K562 (cell line): ENCODE data around the gene PLPP7. TPM values are rescaled to one million over a fixed set of nuclear protein-coding genes. Genes with fewer than 3 reads are reported as not detected.

Experiments used
- ATAC-seq: fragments of 200-7000 bp; cut with Tn5 transposase; 3 replicates; pipeline ENCODE4 v1.9.1; 2020; ENCODE audit warnings: moderate library complexity
- BruUV-seq: library from RNA; stranded (reverse); fragments of 400-500 nt; replicated peaks from 2 replicates; lab custom pipeline; 2021; lab: Mats Ljungman, UMichigan
- CTCF ChIA-PET: fragments of 300-600 bp; formaldehyde crosslinking; extraction: SDS; loops from one replicate; lab custom pipeline; 2021; ENCODE audit warnings: low intra/inter-chr PET ratio; lab: Yijun Ruan, JAX
- POLR2A ChIA-PET: fragments of 300-600, 350-650 bp; sonication (Branson Sonifier 250); formaldehyde crosslinking; extraction: SDS; loops from one replicate; lab custom pipeline; 2021; ENCODE audit warnings: antibody characterized with exemption, inconsistent platforms; lab: Yijun Ruan, JAX
- DNase-seq, 4 experiments: peaks; one replicate each; pipeline versions ENCODE4 v3.0.0 to v3.0.0-alpha.2; 2011 to 2018; ENCODE audit warnings: low spot score in 3 of 4, mixed read lengths in 3 of 4; ENCODE audit errors: extremely low read depth in 1 of 4
- FAIRE-seq: peaks from 2 replicates; lab custom pipeline; 2011; peaks lifted over from hg19 to GRCh38; lab: Jason Lieb, UNC
- H2AFZ ChIP-seq: 2 replicates; pipeline ENCODE4 v1.6.0; 2011; ENCODE audit warnings: low read depth, low read length, control low read depth, inconsistent platforms
- H3K27ac ChIP-seq: fragments of 200-600 bp; 3 replicates; pipeline ENCODE4 v1.8.0; 2011; ENCODE audit warnings: low read depth, mild to moderate bottlenecking, control low read depth, inconsistent platforms, low read length, moderate library complexity, mixed read lengths; ENCODE audit errors: extremely low read depth
- H3K27me3 ChIP-seq, 2 experiments: fragments of 300-600 bp in 1 of 2; 2 replicates in 1 of 2; 3 replicates in 1 of 2; pipeline versions ENCODE4 v1.6.0 to v1.8.0; 2011; ENCODE audit warnings: inconsistent platforms in 2 of 2, low read length in 2 of 2, mild to moderate bottlenecking in 1 of 2, mixed read lengths in 1 of 2, moderate library complexity in 1 of 2; ENCODE audit not compliant: control insufficient read depth in 2 of 2, insufficient read depth in 2 of 2
- H3K36me3 ChIP-seq: fragments of 300-600 bp; 3 replicates; pipeline ENCODE4 v1.8.0; 2011; ENCODE audit warnings: mild to moderate bottlenecking, low read length, inconsistent platforms; ENCODE audit not compliant: control insufficient read depth, insufficient read depth
- H3K4me1 ChIP-seq, 2 experiments: fragments of 200-600 bp in 1 of 2; replicated peaks in 1 of 2; 2 replicates in 1 of 2; 3 replicates in 1 of 2; pipeline versions ENCODE4 v1.5.1 to v1.8.0; 2011; ENCODE audit warnings: inconsistent platforms in 2 of 2, low read length in 2 of 2, mild to moderate bottlenecking in 1 of 2, mixed read lengths in 1 of 2, moderate library complexity in 1 of 2; ENCODE audit not compliant: control insufficient read depth in 2 of 2, insufficient read depth in 2 of 2
- H3K4me2 ChIP-seq: 2 replicates; pipeline ENCODE4 v1.6.1; 2011; ENCODE audit warnings: low read length, control low read depth, inconsistent platforms, mixed read lengths; ENCODE audit not compliant: insufficient read depth
- H3K4me3 ChIP-seq: fragments of 200-600 bp; sonication (generic), shearing (Covaris generic); 2 replicates; pipeline ENCODE4 v1.5.1; 2016; ENCODE audit warnings: control low read depth, inconsistent platforms
- H3K79me2 ChIP-seq: fragments of 200-600 bp; 3 replicates; pipeline ENCODE4 v1.8.0; 2011; ENCODE audit warnings: low read length, inconsistent platforms; ENCODE audit not compliant: control insufficient read depth, insufficient read depth
- H3K9ac ChIP-seq, 2 experiments: 2 replicates each; pipeline versions ENCODE4 v1.6.0 to v1.6.1; 2011; ENCODE audit warnings: low read depth in 2 of 2, low read length in 2 of 2, control low read depth in 1 of 2, inconsistent platforms in 1 of 2, mild to moderate bottlenecking in 1 of 2, mixed read lengths in 1 of 2; ENCODE audit not compliant: insufficient read depth in 1 of 2
- H3K9me1 ChIP-seq: one replicate; pipeline ENCODE4 v1.6.0; 2011; ENCODE audit warnings: inconsistent platforms, mild to moderate bottlenecking, low read length, moderate library complexity; ENCODE audit not compliant: control insufficient read depth, insufficient read depth
- H3K9me3 ChIP-seq: replicated peaks from 2 replicates; pipeline ENCODE4 v1.5.1; 2011; ENCODE audit warnings: low read depth, low read length, inconsistent platforms; ENCODE audit not compliant: control insufficient read depth, insufficient read depth
- H4K20me1 ChIP-seq: replicated peaks from 2 replicates; pipeline ENCODE4 v1.6.1; 2011; ENCODE audit warnings: low read length, inconsistent platforms, mixed read lengths; ENCODE audit not compliant: control insufficient read depth, insufficient read depth
- ARNT ChIP-seq, 2 experiments: fragments of 450-650 bp; IDR thresholded peaks; 2 replicates each; pipeline ENCODE4 v1.6.1; 2016; ENCODE audit warnings: mild to moderate bottlenecking in 1 of 2
- DACH1 ChIP-seq: fragments of 450-650 bp; IDR thresholded peaks from 2 replicates; pipeline ENCODE4 v1.6.1; 2018; ENCODE audit not compliant: partially characterized antibody
- HDGF ChIP-seq: fragments of 450-650 bp; IDR thresholded peaks from 2 replicates; pipeline ENCODE4 v1.6.1; 2016
- HIVEP1 ChIP-seq: fragments of 250-450 bp; sonication (Bioruptor Pico); IDR thresholded peaks from 2 replicates; pipeline ENCODE4 v1.4.0; 2020; ENCODE audit warnings: mild to moderate bottlenecking
- L3MBTL2 ChIP-seq: fragments of 450-650 bp; IDR thresholded peaks from 2 replicates; pipeline ENCODE4 v1.6.1; 2016; ENCODE audit warnings: mild to moderate bottlenecking, moderate library complexity
- NBN ChIP-seq: fragments of 450-650 bp; IDR thresholded peaks from 2 replicates; pipeline ENCODE4 v1.6.1; 2016; ENCODE audit warnings: low read depth, mild to moderate bottlenecking
- NCOR1 ChIP-seq: fragments of 450-650 bp; IDR thresholded peaks from 2 replicates; pipeline ENCODE4 v1.6.1; 2016; ENCODE audit warnings: mild to moderate bottlenecking, moderate library complexity
- NR2C2 ChIP-seq, 2 experiments: fragments of 200-800 bp in 1 of 2; sonication (Bioruptor generic) in 1 of 2; sonication (generic) in 1 of 2; formaldehyde crosslinking in 1 of 2; IDR thresholded peaks; 2 replicates each; pipeline versions ENCODE4 v1.6.1 to v1.8.0; 2016 to 2022; ENCODE audit warnings: mild to moderate bottlenecking in 1 of 2, missing compliant biosample characterization in 1 of 2, missing genetic modification characterization in 1 of 2, missing genetic modification reagents in 1 of 2
- PHF8 ChIP-seq: fragments of 200-600 bp; sonication (generic); IDR thresholded peaks from 2 replicates; pipeline ENCODE4 v1.6.1; 2012; ENCODE audit warnings: mixed run types, mild to moderate bottlenecking, inconsistent platforms, low read length, moderate library complexity, borderline replicate concordance
- RFX7 ChIP-seq: fragments of 250-450 bp; sonication (Bioruptor Pico); IDR thresholded peaks from 2 replicates; pipeline ENCODE4 v1.5.1; 2021; ENCODE audit warnings: mild to moderate bottlenecking
- SNRNP70 ChIP-seq: fragments of 200-400 bp; formaldehyde crosslinking; optimal IDR thresholded peaks from 2 replicates; pipeline ENCODE3; 2017; ENCODE audit warnings: low read depth, low read length
- SP1 ChIP-seq: sonication (generic); formaldehyde crosslinking; IDR thresholded peaks from 2 replicates; pipeline ENCODE4 v1.8.1; 2022; ENCODE audit warnings: mild to moderate bottlenecking, missing genetic modification reagents
- SRSF1 ChIP-seq: fragments of 200-400 bp; formaldehyde crosslinking; IDR thresholded peaks from 2 replicates; pipeline ENCODE4 v1.6.1; 2017; ENCODE audit warnings: mild to moderate bottlenecking, low read depth, low read length, moderate library complexity
- TCF7L2 ChIP-seq: fragments of 150-350 bp; IDR thresholded peaks from 2 replicates; pipeline ENCODE4 v1.6.1; 2016; ENCODE audit warnings: low read depth, mild to moderate bottlenecking, low read length, moderate library complexity
- ZFX ChIP-seq: sonication (generic); formaldehyde crosslinking; IDR thresholded peaks from 2 replicates; pipeline ENCODE4 v1.8.0; 2022; ENCODE audit warnings: mild to moderate bottlenecking, missing genetic modification reagents, moderate library complexity
- ZNF785 ChIP-seq: fragments of 250-450 bp; sonication (Bioruptor Pico); IDR thresholded peaks from 2 replicates; pipeline ENCODE4 v1.4.0; 2020; ENCODE audit warnings: mild to moderate bottlenecking
- WGBS: fragments of 100-300 bp; shearing (Covaris generic); methylation state at CpG from one replicate; pipeline ENCODE4 v1.1.6; 2016; ENCODE audit warnings: low coverage, mixed read lengths; ENCODE audit not compliant: insufficient coverage; ENCODE audit errors: missing lambda C conversion rate; 5-methylcytosine and 5-hydroxymethylcytosine counted together
- in situ Hi-C: fragments of 300-500 bp; cut with MboI; formaldehyde crosslinking; loops from 4 replicates; pipeline ENCODE4 v1.15.0; 2018; ENCODE audit warnings: inconsistent platforms, mixed read lengths
- intact Hi-C: fragments of 100-400 bp; cut with micrococcal nuclease; formaldehyde crosslinking; loops from 2 replicates; pipeline ENCODE4 v1.14.2; 2022
- polyA plus RNA-seq, 8 experiments: library from polyadenylated mRNA; depleted of rRNA in 4 of 8; stranded (reverse) in 5 of 8; unstranded in 3 of 8; fragments of >200 nt; fragmentation: Nextera tagmentation in 2 of 8; fragmentation: Illumina TruSeq in 1 of 8; extraction: Ambion mirVana in 2 of 8; extraction: Trizol in 1 of 8; gene quantifications; 2 replicates each; pipeline versions ENCODE4 v1.2.1 to v1.2.3, GENCODE V29; 2011 to 2014; ENCODE audit warnings: inconsistent platforms in 1 of 8, missing spikeins in 1 of 8
- total RNA-seq, 7 experiments: library from RNA; depleted of rRNA in 6 of 7; stranded (reverse); fragments of >200 nt in 6 of 7; fragmentation: Illumina TruSeq in 2 of 7; extraction: Trizol in 2 of 7; gene quantifications; 2 replicates each; pipeline versions ENCODE4 v1.2.1 to v1.2.3, GENCODE V29; 2011 to 2021; ENCODE audit warnings: low replicate concordance in 1 of 7
- TF ChIP-seq, protein P1 (sequence below): fragments of 250-450 bp; sonication (Bioruptor Pico); IDR thresholded peaks from 2 replicates; pipeline ENCODE4 v1.4.0; 2020; ENCODE audit warnings: borderline replicate concordance
- TF ChIP-seq, protein P2 (sequence below): IDR thresholded peaks from 3 replicates; pipeline ENCODE4 v1.6.1; 2011; ENCODE audit warnings: borderline replicate concordance, mild to moderate bottlenecking, moderate library complexity; ENCODE audit not compliant: insufficient read length; ENCODE audit errors: extremely low read depth

The PLPP7 gene
- total and polyA plus RNA-seq, 9 of the 15 experiments (the other 6 are each of a cell fraction or from before 2014, with no cell fraction given) = 0.09 to 0.93 (median 0.18) TPM; not detected in 4

DNA sequence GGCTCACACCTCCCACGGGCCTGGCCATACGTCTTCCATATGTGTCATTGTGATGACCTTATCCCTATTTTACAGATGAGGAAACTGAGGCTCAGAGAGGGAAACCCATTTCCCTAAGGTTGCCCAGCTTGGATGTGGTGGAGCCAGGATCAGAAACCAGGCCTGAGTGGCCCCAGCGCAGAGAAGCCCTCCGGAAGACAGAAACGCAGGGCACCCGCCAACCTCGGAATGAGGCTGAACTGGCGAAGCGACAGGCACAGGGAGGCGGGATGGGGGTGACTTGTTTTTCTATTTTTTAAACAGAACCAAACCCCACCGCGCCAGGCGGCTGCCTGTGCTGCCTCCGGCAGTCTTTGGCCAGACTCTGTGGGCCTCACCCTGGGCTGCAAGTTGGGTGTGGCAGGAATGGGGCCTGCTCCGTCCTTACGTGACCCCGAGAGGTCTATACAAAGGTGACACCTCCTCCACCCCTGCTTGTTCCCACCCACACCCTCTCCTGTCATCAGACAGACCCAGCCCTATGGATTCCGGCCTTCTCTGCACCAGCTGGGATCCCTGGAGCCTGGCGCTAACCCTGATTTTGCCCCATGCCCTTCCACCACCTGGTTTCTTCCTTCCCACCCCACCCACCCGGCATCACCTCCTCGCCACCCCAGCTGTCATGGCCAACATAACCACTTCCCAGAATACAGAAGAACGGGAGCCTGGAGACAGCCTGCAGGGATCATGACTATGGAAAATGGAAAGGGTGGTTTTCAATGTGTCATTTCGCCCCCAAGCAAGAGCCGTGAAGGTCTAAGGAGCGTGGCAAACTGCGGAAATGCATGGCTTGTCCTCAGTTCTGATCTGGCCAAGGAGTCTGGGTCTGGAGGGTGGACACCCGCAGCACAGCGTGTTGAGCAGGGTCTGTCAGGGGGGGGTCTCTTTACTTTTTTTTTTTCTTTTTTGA, 23.6 kb downstream of the PLPP7 start:
- Histone ChIP-seq H3K4me2 (peak overlapping the region; percentile 7; the same call in 1 of the 2 replicates), H3K79me2 (no peaks in the 10 kb centered on the region), H4K20me1 (no peaks in the 10 kb centered on the region), H3K4me3 (no peak overlapping the region), H3K9ac (peak overlapping the region; percentile 24 to 80; a peak in 3 of 4 replicates), H3K36me3 (no peaks in the 10 kb centered on the region), H3K27me3 (no peaks in the 10 kb centered on the region), H3K9me3 (no peaks in the 10 kb centered on the region), H3K9me1 (no peaks in the 10 kb centered on the region), H3K27ac (no peak overlapping the region; the same call in 1 of the 3 replicates), H2AFZ (peak overlapping the region; percentile 64), H3K4me1 (peaks cover 10 to 61% of the 10 kb centered on the region in 2 experiments; a peak in 4 of 5 replicates)
- intact Hi-C loops (no loop called here), in situ Hi-C loops (loop anchor here (25.0 kb wide), 1 partner anchor 601 kb away; no protein-coding TSS in a partner anchor)
- ChIA-PET POLR2A (interaction anchor here (0.7 kb wide), 1 partner anchor 323 kb away, joined by 3 read pairs; no protein-coding TSS in a partner anchor), CTCF (no interaction called here)
- DNase-seq (peak; percentile 74 to 92 (median 87)), ATAC-seq (peak; percentile 89), FAIRE-seq (peak; percentile 80)
- no TSS peak for BruUV-seq
- 40% methylated on average over 23 of the region's 28 CpGs for WGBS
- TF ChIP-seq L3MBTL2 = peak; percentile 13; the same call in 1 of the 2 replicates
- no peak for TF ChIP-seq NR2C2 (CRISPR knock-in tag; IDR thresholded peaks at IDR 0.05)
- no peak for TF ChIP-seq NR2C2 (tag; IDR thresholded peaks at IDR 0.05)
- no peak for TF ChIP-seq ZNF785 (CRISPR knock-in tag)
- no peak for TF ChIP-seq HIVEP1 (CRISPR knock-in tag)
- no peak for TF ChIP-seq ARNT (IDR thresholded peaks at IDR 0.05)
- peak; percentile 56; the same call in 1 of the 2 replicates for TF ChIP-seq NCOR1
- TF ChIP-seq PHF8 = peak; percentile 30; the same call in 1 of the 2 replicates
- TF ChIP-seq SRSF1 = no peak
- no peak for TF ChIP-seq NBN
- TF ChIP-seq, protein P1, sequence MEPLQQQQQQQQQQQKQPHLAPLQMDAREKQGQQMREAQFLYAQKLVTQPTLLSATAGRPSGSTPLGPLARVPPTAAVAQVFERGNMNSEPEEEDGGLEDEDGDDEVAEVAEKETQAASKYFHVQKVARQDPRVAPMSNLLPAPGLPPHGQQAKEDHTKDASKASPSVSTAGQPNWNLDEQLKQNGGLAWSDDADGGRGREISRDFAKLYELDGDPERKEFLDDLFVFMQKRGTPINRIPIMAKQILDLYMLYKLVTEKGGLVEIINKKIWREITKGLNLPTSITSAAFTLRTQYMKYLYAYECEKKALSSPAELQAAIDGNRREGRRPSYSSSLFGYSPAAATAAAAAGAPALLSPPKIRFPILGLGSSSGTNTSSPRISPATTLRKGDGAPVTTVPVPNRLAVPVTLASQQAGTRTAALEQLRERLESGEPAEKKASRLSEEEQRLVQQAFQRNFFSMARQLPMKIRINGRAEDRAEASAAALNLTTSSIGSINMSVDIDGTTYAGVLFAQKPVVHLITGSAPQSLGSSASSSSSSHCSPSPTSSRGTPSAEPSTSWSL = no peak
- no peak for TF ChIP-seq SNRNP70
- TF ChIP-seq HDGF = peak; percentile 66; the same call in 1 of the 2 replicates
- TF ChIP-seq, protein P2, sequence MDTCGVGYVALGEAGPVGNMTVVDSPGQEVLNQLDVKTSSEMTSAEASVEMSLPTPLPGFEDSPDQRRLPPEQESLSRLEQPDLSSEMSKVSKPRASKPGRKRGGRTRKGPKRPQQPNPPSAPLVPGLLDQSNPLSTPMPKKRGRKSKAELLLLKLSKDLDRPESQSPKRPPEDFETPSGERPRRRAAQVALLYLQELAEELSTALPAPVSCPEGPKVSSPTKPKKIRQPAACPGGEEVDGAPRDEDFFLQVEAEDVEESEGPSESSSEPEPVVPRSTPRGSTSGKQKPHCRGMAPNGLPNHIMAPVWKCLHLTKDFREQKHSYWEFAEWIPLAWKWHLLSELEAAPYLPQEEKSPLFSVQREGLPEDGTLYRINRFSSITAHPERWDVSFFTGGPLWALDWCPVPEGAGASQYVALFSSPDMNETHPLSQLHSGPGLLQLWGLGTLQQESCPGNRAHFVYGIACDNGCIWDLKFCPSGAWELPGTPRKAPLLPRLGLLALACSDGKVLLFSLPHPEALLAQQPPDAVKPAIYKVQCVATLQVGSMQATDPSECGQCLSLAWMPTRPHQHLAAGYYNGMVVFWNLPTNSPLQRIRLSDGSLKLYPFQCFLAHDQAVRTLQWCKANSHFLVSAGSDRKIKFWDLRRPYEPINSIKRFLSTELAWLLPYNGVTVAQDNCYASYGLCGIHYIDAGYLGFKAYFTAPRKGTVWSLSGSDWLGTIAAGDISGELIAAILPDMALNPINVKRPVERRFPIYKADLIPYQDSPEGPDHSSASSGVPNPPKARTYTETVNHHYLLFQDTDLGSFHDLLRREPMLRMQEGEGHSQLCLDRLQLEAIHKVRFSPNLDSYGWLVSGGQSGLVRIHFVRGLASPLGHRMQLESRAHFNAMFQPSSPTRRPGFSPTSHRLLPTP = no peak
- no peak for TF ChIP-seq RFX7 (CRISPR knock-in tag)
- TF ChIP-seq TCF7L2 = no peak
- no peak for TF ChIP-seq SP1 (CRISPR knock-in tag)
- TF ChIP-seq DACH1 = no peak
- TF ChIP-seq ZFX (CRISPR knock-in tag) = peak; percentile 34; the same call in 1 of the 2 replicates
